Stimulated activated CD4-positive, alpha-beta T cell treated with anti-CD3 and anti-CD28 coated beads, Interleukin-2, amount 100 ng/mL, for 24 hours (primary cell): ENCODE results near the gene RHBDF1.
A peak's percentile ranks its signal among the peaks of the same experiment; 100 is the strongest.

Experiments used
- DNase-seq, 2 donors: peaks; one replicate each; pipeline ENCODE4 v3.0.0-alpha.2; 2020

Gene RHBDF1, protein sequence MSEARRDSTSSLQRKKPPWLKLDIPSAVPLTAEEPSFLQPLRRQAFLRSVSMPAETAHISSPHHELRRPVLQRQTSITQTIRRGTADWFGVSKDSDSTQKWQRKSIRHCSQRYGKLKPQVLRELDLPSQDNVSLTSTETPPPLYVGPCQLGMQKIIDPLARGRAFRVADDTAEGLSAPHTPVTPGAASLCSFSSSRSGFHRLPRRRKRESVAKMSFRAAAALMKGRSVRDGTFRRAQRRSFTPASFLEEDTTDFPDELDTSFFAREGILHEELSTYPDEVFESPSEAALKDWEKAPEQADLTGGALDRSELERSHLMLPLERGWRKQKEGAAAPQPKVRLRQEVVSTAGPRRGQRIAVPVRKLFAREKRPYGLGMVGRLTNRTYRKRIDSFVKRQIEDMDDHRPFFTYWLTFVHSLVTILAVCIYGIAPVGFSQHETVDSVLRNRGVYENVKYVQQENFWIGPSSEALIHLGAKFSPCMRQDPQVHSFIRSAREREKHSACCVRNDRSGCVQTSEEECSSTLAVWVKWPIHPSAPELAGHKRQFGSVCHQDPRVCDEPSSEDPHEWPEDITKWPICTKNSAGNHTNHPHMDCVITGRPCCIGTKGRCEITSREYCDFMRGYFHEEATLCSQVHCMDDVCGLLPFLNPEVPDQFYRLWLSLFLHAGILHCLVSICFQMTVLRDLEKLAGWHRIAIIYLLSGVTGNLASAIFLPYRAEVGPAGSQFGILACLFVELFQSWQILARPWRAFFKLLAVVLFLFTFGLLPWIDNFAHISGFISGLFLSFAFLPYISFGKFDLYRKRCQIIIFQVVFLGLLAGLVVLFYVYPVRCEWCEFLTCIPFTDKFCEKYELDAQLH

DNA sequence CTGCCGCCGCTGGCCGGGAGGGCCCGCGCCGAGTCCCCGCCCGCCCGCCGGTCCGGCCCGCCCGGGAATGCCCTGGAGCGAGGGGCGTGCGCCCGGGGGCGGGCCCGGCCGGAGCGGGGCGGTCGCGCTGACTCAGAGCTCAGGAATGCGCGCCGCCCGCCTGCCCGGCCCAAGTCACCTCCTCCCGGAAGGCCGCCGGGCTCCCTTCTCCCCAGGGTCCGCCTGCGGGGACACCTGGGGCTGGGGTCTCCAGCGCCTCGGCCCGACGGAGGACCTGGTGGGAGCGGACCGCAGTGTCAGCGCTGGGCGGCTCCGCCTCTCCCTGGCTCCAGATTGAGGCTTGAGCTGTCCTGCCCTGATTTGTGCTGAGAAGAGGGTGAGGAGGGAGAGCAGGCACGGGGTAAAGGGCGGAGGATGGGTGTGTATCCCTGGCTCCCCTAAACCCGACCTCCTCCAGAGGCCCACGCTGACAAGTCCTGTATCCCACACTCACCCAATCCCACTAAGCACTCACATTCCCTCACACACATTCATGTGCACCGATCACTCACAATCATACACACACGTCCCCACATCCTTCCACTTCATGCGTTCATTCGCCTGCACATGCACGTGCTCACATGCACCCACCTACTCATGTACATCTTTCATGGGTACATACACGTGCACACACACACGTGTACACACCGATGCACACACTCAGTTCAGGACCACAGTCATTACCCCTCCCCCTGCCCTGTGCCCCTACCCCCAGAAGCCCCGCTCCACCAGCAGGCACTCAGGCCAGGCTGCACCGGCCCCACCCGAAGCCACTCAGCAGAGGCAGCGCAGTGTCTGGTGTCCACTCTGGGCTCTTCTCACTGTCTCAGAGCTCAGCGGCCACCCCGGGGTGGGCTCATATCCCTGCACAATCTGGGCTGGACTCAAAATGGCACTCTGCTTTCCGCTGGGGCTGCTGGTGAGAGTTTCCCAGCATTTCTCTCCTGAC lies at the start of gene RHBDF1:
Gene RHBDF1 (minus strand): TSS at position 71 of the 988 bp plus-strand sequence. CDS start 7,616 bp downstream, outside the sequence.
- DNase-seq, result peak in 1 of 2 donors; percentile 41

DNA sequence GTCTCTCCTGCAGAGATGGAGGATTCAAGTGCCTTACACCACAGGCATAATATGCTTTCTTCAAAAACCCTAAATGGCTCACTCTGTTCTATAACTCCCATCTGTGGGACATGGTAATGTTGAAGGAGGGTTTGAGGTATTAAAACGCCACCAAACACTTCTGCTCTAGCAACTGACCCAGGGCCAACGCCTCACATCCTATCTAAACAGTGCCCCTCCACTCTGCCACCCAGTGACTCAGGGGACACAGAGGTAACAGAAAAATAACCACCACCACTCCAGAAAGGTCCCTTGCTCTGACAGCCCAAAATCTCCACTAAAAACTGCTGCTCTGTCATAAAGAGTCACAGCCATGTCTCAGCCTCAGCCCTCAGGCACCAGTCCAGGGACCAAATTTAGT lies 48.3 kb upstream of the RHBDF1 start:
- no peak for DNase-seq

DNA sequence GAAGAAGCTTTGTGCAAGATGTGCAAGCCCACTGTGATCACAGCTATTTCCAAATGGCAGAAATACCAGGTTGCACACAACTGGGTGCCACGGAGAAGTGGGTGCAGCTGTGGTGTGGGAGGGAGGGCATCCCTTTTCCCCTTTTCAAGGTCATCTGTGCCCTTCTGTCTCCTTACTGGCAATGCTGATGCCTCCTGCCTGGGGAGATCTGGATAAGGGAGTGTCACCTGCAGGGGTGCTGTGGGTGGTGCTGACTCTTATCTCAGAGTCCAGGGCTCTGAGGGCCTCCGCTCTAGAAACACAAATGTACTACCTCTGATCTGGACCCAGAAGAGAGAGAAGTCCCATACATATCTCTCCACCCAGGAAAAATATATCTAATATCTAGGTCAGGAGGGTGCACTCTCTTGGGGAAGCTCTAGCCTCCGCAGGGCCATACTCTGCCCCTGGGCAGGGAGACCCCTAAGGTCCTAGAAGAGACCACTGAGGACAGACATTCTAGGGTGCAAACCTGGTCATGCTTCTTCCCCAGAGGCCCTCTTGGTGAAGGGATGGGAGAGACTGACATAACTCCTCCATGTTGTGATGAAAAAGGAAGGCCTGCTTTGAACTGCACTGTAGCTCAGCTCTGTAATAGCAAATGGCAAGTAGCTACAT lies 47.5 kb upstream of the RHBDF1 start:
- DNase-seq, result no peak

DNA sequence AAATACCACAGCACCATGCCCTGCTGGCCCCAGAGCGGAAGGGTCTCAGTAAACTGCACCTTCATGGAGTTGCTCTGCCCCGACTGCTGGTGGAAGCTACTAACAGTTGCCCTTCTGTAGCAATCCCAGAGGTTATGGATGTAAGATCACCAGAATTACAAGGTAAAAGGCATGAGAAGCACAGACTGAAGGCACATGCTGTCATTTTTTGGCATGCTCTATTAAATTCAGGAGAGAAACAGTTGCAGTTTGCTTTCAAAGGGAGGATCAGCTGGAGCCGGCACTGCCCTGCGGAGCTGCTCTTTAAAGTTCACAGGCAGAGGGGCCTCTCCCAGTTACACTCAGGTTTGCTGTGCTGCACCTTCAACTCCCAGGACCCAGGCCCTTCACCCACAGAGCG lies 46.9 kb upstream of the RHBDF1 start:
- DNase-seq, result no peak

DNA sequence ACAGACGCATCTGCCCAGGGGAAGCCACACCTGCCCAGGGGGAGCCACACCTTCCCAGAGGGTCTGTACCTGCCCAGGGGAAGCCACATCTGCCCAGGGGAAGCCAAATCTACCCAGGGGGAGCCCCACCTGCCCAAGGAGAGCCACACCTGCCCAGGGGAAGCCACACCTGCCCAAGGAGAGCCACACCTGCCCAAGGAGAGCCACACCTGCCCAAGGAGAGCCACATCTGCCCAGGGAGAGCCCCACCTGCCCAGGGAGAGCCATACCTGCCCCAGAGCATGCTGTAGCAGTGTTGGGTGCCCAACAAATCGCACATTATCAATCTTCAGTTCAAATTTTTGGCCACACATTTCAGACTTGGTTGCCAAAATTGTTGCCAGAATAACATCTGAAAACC lies 46.4 kb upstream of the RHBDF1 start:
- DNase-seq, result no peak

DNA sequence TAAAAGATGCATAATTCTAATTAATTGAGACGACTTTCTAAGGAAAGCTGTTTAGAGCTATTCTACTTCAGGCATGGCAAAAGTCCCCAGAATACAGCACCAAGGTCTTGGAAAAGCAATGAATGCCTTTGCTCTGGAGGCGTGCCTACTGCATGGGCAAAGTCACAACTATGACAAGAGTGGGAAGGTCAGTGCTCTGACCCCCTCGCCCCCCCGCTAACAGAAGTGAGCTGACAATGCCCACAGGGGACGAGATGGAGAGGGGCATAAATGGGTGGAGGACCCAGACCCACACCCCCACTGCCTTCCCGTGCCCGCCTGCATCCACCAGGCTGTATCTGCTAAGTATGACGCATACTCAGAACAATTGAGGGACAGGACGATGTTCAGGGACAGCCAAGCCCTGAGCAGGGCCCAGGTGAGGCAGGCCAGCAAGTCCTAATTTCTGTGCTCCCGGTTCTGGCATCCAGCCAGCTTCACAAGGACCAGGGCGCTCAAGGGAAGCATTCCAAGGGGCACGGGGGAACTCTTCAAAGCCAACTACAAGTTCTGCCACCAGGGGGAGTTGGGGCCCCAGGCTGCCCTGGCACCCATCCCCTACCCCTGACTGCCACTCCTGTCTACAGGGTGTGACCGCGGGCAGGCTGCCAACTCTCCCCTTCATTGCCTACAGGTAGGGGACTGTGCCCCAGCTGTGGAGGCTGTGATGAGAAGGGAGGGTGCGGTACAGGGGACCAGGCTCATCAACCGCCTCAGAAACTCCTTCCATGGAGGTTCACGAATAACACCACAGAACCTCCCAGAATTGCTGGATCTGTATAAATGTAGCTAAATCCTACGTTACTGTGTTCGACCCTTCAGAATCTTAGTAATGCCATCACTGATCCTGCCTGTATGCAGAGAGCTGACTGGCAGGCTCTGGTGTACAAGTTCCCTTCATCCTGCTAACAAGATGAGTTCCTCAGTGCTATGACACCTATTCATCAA lies 45.2 kb upstream of the RHBDF1 start:
- DNase-seq, result peak; percentile 70 to 78

DNA sequence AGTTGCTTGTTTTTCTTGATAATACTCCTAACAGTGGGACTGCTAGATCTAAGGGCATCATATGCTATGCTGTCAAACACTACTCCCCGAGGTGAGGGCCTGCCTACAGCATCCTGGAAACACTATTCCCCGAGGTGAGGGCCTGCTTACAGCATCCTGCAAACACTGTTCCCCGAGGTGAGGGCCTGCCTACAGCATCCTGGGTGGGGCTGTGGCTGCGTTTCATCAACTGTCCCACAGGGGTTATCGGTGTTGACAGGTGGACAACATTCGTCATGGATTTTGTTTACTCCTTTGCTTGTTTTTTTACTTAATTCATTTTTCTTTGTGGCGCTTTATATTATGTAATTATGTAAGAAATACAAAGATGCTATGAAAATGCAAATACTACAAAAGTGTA lies 43.6 kb upstream of the RHBDF1 start:
- no peak for DNase-seq

DNA sequence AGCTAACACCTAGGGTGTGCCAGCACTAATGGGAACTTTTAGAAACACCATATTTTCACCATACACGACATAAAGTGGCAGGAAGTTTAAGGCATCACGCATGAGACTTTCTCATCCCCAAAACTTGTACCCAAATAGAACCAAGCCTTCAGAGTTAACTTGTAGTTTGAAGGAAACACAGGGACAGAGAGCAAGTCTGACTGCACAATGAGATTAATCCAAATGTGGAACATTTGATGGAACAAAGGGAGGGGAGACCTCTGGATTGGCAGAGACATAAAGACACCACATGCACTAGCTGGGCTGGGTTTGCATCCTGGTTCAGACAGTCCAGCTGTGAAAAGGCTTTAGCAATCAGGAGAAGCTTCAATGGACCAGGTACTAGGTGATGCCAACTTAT lies 41.9 kb upstream of the RHBDF1 start:
- no peak for DNase-seq

DNA sequence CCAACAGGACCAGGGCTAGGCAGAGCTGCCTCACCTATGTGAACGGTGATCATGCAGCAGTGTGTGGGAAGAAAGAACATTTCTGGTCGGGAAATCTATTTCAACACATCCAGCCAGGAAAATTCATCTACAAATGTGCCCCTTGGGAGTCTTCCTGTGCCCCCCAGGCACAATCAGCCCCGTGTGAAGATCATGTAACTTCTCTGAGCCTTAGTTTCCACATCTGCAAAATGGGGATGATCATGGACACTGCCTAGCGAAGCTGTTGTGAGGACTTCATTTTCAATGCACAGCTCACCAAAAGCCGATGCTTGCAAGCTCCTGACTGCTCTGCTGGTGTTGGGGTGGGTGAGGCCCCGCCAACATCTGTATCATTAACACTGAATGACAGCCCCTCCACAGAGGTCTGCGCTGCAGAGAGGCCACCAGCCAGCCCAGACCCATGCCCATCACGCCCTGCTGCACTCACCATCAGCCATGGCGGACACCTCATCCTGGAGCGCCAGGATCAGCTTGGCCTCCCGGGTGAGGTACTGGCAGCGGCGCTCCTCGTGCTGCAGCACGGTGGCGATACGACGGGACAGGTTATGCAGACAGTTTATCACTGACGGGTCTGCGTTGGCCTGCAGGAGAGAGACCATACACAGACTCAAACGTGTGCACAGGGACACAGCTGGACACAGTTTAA lies 39.9 kb upstream of the RHBDF1 start:
- DNase-seq, result no peak

DNA sequence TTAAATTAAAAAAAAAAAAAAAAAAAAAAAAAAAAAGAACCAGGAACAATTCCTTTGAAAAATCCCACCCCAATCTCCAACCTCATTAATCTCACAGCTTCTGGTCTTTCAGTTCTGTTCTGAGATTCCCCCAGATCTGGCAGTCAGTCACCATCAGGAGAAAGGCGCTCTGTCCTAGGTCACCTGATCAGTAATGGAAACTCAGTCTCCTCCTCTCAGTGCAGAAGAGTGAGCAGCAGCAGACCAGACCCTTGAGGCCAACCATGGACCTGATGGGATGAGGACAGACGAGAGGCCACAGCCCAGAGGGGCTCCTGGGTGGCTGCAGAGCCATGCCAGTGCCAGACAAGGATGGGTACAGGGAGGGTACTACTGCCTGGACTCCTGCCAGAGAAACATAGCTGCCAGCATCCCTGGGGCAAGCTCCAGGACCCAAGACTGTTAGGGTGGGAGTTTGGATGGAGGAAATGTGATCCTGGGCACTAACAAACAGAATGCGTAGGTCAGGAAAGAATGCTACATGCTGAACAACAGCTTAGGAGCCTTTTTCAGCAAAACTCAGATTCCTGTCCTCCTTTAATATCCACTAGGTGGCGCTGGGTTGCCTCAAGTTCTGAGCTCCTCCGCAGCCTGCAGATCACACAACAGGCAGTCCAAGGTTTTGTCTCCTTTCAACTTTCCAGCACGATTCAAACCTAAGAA lies 34.3 kb upstream of the RHBDF1 start:
- DNase-seq, result peak; percentile 49 to 52

DNA sequence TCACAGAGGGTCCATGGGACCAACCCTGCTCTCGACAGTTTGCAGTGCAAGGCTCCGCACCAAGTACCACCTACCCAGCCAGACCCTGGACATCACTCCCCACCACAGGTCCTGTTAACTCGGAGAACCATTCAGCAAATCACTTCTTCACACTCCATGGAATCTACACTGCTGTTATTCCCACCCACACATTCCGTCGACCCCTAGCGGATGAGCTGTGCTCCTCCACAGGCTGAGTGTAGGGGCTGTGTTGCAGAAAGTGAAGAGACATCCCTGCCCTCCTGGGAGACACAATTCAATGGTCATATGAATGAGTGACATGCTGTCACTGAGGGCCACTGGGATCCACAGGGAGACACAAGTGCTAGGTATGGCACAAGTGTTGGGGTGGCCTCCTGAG lies 33.1 kb upstream of the RHBDF1 start:
- DNase-seq, result no peak

DNA sequence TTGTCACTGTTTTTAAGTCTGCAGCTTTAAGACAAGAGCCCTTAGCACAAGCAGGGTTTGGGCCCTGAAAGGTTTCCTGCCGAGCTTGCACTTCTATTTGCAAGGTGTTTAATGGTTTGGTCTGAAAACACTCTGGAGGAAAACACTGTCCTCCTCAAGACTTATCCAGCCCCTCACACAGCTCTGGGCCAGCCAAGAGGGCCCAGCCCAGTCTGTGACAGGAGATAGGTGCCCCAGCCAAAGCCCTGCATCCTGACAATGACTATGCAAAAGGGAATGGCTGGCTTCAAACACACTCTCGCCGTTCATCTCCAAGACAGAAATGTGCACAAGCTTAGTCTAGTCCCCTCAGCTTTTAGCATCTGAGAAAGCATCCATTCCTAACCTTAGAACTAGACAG lies 32.5 kb upstream of the RHBDF1 start:
- DNase-seq, result no peak

DNA sequence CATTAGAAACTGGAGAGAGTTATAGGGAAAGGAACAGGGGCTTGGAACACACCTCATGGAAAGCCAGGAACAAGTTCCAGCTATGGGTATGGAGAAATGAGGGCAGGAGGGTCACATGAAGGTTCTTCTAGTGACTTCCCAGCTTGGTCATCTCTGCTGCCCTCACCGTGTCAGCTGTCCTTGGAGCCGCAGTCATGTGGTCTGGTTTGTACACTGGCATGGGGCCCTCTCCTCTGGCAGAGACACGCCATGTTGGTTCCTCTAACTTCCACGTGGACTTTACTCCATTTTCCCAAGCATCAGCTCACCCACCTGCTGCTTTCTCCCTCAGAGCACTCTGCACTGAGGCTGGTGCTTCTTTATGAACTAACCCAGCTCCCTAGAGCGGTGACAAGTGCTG lies 31.9 kb upstream of the RHBDF1 start:
- DNase-seq, result no peak

DNA sequence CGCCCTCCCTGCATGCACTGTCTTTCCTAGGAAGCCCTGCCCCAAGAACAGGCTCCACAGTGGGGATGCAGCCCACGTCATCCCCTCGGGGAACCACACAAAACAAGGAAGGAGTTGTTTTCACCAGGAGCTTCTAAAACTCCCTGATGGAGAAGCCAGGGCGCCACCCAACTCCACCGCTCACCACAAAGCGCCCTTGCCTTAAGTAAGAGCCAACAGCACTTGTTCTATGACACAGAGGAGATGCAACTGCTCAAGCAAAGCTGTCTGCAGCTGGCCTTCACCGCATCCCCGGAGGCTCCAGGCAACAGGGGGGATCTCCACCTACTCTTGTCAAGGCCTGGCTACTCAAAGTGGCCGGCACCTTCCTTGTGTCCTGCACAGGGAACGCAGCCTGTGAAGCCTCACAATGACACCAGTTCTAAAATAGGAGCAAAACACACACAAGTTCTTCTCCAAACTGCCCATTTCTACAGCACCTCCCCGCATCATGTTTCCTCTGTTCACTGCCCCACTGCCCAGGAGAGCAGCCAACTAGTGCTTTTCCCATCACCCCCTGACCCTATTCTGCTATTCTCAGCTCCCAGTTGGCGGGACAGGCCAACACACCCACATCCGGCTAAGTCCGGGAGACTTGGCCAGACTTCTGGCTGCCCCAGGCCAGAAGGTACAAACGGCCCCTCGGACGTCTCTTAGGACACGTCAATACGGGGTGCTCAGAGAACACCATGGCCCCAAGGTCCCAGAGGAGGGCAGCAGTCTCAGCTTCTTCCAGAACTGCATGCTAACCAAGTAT lies 29.8 kb upstream of the RHBDF1 start:
- DNase-seq, result no peak

DNA sequence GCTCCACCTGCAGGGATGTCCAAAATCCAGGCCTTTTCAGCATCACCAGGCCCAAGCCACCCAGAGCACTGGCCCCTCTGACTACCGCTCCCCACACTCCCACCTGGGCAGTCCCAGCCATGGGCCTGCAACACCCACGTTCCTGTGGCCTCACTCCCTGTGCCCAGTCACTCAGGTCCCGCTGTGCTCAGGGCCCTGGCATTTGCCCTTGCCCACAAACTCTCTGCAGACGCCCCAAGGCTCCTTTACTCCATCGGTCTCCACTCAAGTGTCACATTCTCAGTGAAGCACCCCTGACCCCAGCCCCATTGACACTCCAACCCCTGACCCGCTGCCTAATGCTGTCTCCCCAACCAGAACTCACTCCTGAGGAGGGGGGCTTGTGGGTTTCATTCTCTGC lies 29.2 kb upstream of the RHBDF1 start:
- no peak for DNase-seq

DNA sequence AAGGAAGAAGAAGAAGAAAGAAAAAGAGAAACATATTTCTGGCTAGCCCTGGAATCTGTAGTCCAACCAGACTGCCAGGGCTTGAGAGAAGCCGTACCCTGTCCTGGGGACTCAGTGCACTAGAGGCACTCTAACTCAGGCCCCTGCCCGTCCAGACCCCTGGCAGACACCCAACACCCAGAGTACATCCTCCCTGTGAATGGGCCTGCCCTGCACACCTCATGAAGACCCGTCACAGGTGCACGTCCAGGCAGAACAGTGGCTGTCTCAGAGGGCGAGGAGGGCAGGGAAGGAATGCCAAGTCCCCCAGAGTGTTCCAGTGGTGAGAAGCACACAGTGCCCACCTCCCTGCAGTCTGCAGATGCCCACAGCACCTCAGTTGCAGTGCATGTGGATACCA lies 28.6 kb upstream of the RHBDF1 start:
- no peak for DNase-seq

DNA sequence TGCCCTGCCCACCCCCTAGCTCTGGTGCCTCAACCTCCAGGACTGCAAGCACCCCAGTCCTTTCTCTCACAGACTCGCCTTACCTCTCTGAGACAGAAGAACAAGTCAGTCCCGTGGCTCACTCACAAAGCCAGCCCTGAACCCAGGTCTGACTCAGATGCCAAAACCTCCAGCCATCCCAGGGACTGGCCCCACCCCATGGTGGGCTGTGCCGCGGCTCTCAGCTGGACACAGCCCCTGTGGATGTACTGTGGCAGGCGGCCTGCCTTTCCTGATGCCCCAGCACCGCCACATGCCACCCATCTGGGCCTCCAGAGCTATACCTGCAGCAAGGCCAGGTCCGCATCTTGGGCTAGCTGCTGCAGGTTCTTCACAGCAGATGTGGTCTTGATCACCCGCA lies 25.4 kb upstream of the RHBDF1 start:
- DNase-seq, result no peak

DNA sequence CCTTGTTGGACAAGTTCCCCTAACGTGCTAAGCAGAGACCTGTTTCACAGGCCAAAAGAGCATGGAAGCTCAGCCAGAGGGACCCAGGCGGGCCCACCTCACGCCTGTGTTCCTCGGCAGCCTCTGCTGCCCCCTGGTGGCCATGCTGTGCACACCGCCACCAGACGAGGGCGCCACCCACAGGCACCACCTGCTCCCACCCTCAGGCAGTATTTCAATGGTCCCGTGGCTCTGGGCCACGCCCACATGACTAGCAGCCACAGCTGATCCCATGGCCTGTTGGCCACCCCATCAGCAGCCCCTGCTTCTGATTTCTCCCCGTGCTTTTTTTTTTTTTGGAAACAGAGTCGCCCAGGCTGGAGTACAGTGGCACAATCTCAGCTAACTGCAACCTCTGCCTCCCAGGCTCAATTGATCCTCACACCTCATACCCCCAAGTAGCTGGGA lies 24.5 kb upstream of the RHBDF1 start:
- DNase-seq, result peak; percentile 90

DNA sequence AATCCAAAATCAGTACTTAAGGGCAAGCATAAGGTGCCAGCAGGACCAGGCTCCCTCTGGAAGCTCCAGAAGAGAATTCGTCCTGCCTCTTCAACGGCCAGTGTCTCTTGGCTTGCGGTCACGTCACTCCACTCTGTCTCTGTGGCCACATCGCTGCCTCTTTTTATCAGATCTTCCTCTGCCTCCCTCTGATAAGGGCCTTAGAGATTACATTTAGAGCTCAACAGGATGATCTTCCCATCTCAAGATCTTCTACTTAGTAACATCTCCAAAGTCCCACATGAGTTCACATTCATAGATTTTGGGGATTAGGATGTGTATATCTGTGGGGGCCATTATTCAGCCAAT lies 22.5 kb upstream of the RHBDF1 start:
- DNase-seq, result no peak
